Adipocyte (in vitro differentiated cells): ENCODE results near the gene EGF.
"Not testable (repeated sequence)": the region's sequence is repeated elsewhere in the genome, so short reads cannot be mapped to it uniquely, and the experiment has no call there.

Experiments
- DNase-seq: peaks from one replicate; pipeline ENCODE4 v3.0.0-alpha.2; 2015; ENCODE audit warnings: low read depth
- H3K27me3 ChIP-seq: replicated peaks from 2 replicates; pipeline ENCODE4 v1.7.0; 2013; ENCODE audit warnings: mild to moderate bottlenecking, low read length, moderate library complexity; ENCODE audit not compliant: control insufficient read depth, insufficient read depth
- H3K36me3 ChIP-seq: 2 replicates; pipeline ENCODE4 v1.7.0; 2013; ENCODE audit warnings: low read length, mild to moderate bottlenecking, moderate library complexity; ENCODE audit not compliant: control insufficient read depth, insufficient read depth, severe bottlenecking
- H3K4me1 ChIP-seq: 2 replicates; pipeline ENCODE4 v1.7.0; 2013; ENCODE audit warnings: mild to moderate bottlenecking, low read length, moderate library complexity; ENCODE audit not compliant: control insufficient read depth, insufficient read depth
- H3K4me3 ChIP-seq: 2 replicates; pipeline ENCODE4 v1.7.0; 2013; ENCODE audit warnings: mild to moderate bottlenecking, low read length, moderate library complexity
- H3K9ac ChIP-seq: 2 replicates; pipeline ENCODE4 v1.7.0; 2013; ENCODE audit warnings: mild to moderate bottlenecking, low read length, moderate library complexity
- H3K9me3 ChIP-seq: 2 replicates; pipeline ENCODE4 v1.7.0; 2013; ENCODE audit warnings: mild to moderate bottlenecking, low read length, moderate library complexity; ENCODE audit not compliant: control insufficient read depth

The EGF gene

DNA sequence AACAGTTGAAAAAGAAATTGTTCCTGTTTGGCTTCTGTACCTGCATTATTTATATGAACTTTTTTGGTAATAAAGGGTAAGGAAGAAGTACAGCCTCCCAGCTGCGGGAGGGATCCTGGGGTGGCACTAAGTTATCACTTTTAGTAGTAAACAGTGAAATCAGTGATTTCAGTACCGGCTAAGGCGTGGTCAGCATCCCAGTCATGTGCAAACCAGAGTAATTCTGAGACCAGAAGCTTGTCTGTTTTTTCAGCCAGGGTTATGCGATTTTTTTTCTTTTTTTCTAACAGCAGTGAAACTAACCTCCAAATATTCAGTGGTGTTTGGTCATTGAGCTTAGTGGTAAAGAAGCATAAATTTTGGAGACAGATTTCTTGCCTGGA lies 3.3 kb downstream of the EGF start:
- H3K36me3 ChIP-seq: no peaks in the 10 kb centered on the region
- no peaks in the 10 kb centered on the region for H3K9me3 ChIP-seq
- no peaks in the 10 kb centered on the region for H3K4me1 ChIP-seq
- H3K27me3 ChIP-seq: no peaks in the 10 kb centered on the region
- no peak overlapping the region for H3K9ac ChIP-seq
- no peak overlapping the region for H3K4me3 ChIP-seq
- no peak for DNase-seq

DNA sequence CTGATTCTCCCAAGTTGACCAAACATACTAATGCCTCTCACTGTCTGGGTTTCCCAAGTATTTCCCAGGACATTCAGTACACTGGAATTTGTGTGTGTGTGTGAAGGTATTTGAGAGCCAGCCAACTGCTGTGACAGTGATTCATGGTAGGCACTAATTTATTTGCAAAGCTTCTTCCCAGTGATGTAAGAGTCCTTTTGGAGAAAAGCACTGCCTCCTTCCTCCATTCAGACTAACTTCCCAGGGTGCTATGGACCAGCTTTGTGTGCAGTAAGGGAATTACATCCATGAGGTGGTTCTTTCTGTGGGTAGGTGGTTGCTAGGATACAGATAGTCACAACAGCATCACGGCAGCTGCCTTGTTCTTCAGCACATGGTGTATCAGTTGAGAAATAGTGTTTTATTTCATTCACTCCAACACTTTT lies 8.7 kb downstream of the EGF start:
- H3K27me3 ChIP-seq: no peaks in the 10 kb centered on the region
- H3K9ac ChIP-seq: no peak overlapping the region
- no peaks in the 10 kb centered on the region for H3K9me3 ChIP-seq
- no peaks in the 10 kb centered on the region for H3K36me3 ChIP-seq
- peak; percentile 46 for DNase-seq
- no peak overlapping the region for H3K4me3 ChIP-seq
- H3K4me1 ChIP-seq: no peaks in the 10 kb centered on the region

DNA sequence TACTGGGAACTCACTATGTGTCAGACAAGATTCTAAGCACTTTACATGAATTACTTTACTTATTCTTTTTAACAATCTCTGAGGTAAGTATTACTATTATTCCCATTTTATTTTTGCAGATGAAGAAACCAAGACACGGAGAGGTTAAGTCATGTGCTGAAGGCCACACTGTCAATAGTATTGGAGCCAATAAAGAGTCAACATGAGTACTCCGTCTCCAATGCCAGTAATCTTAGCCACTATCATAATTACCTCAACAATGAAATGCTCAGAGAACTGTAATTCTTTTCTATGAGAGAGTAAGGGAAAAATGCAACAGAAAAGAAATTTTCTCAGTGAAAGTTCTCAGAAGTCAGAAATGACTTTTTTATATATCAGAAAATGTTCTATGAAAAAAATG lies 12.7 kb downstream of the EGF start:
- H3K4me3 ChIP-seq: no peak overlapping the region
- no peak for DNase-seq
- H3K9ac ChIP-seq: no peak overlapping the region
- H3K9me3 ChIP-seq: no peaks in the 10 kb centered on the region
- no peaks in the 10 kb centered on the region for H3K27me3 ChIP-seq
- no peaks in the 10 kb centered on the region for H3K36me3 ChIP-seq
- no peaks in the 10 kb centered on the region for H3K4me1 ChIP-seq

DNA sequence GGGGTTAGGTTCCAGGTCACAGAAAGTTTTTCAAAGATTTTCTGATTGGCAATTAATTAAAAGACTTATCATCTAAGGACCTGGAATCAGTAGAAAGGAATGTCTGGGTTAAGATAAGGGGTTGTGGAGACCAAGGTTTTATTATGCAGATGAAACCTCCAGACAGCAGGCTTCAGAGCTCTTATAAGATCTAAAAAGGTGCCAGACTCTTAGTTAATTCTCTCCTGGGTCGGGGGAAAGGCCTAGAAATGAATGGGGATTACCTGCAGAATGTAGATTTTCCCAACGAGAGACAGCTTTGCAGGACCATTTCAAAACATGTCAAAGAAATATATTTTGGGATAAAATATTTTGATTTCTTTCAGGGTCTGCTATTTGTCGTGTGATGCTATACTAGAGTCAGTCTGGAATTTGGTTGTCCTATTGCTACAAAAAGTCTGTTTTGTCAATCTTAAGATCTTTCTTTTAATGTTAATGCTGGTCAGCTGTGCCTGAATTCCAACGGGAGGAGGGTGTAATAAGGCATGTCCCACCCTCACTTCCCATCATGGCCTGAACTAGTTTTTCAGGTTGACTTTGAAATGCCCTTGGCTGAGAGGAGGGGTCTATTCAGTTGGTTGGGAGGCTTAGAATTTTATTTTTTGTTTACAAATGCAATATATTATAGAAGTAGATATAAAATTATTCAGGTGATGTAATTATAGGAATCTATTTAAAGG lies 15.8 kb downstream of the EGF start:
- DNase-seq: no peak
- Histone ChIP-seq H3K27me3 (no peaks in the 10 kb centered on the region), H3K36me3 (no peaks in the 10 kb centered on the region), H3K9ac (no peak overlapping the region), H3K4me3 (no peak overlapping the region), H3K9me3 (no peaks in the 10 kb centered on the region), H3K4me1 (no peaks in the 10 kb centered on the region)

DNA sequence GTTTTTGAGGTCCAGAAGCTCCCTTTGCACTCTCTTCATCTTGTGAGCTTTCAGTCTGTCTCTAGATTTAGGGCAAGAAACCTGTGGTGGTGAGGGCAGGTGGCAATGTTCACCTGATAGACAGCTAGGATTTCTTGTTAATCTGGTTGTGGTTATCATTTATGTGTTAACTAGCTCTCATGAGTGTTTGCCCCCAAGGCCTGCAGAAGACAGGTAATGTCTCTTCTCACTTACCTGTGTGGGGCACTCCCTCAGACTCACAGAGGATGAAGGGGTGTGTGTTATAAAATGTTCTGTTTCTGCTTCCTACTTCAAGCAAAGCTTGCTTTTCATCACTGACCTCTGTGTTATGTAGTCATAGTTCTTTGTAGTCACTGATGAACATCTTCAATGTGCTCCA lies 17.8 kb downstream of the EGF start:
- Histone ChIP-seq H3K27me3 (no peaks in the 10 kb centered on the region), H3K9me3 (no peaks in the 10 kb centered on the region), H3K4me1 (no peaks in the 10 kb centered on the region), H3K4me3 (no peak overlapping the region), H3K9ac (no peak overlapping the region), H3K36me3 (no peaks in the 10 kb centered on the region)
- DNase-seq: no peak

DNA sequence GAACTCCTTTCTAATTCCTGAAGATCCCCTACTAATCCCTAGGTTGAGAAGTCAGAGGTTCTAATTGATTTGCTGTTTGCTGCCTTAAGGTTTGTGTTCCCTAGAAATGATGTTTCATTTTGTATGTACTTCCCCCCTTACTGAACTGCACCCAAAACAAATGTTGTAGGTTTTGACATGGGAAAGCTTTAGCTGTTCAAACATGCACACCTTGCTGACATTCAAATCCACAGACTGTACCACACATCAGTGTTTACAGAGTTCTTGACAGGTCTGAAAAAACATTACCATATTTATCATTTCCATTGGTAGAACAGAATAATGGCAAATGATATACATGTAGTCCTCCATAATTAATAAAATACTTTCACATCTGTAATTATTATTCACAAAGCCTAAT lies 18.2 kb downstream of the EGF start:
- H3K9me3 ChIP-seq: no peaks in the 10 kb centered on the region
- no peak overlapping the region for H3K4me3 ChIP-seq
- H3K27me3 ChIP-seq: no peaks in the 10 kb centered on the region
- no peaks in the 10 kb centered on the region for H3K36me3 ChIP-seq
- no peak overlapping the region for H3K9ac ChIP-seq
- no peak for DNase-seq
- no peaks in the 10 kb centered on the region for H3K4me1 ChIP-seq

DNA sequence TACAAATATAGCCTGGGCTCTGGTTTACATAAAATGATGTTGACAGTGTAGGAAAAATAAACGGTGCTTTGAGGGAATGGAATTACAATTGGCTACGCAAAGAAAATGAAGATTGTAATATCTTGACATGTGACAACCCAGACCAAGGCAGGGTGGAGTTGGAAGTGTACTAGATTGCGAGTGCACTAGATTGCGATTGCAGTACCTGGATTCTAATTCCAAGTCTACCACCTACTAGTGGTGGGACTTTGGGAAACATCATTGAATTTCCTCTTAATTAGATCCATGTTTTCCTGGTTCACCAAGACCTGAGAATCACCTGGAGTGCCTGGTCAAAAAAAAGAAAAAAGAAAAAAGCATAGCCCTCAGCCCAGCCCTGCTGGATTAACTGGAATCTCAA lies 18.6 kb downstream of the EGF start:
- no peaks in the 10 kb centered on the region for H3K4me1 ChIP-seq
- H3K9me3 ChIP-seq: no peaks in the 10 kb centered on the region
- H3K9ac ChIP-seq: no peak overlapping the region
- H3K36me3 ChIP-seq: no peaks in the 10 kb centered on the region
- no peak for DNase-seq
- H3K4me3 ChIP-seq: no peak overlapping the region
- H3K27me3 ChIP-seq: no peaks in the 10 kb centered on the region

DNA sequence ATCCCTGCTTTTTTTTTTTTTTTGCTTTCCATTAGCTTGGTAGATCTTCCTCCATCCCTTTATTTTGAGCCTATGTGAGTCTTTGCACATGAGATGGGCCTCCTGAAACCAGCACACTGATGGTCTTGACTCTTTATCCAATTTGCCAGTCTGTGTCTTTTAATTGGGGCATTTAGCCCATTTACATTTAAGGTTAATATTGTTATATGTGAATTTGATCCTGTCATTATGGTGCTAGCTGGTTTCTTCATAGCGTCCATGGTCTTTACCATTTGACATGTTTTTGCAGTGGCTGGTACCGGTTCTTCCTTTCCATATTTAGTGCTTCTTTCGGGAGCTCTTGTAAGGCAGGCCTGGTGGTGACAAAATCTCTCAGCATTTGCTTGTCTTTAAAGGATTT lies 24.7 kb downstream of the EGF start:
- not testable (repeated sequence) for H3K36me3 ChIP-seq, H3K4me1 ChIP-seq, H3K9me3 ChIP-seq, DNase-seq, H3K27me3 ChIP-seq, H3K4me3 ChIP-seq, H3K9ac ChIP-seq

DNA sequence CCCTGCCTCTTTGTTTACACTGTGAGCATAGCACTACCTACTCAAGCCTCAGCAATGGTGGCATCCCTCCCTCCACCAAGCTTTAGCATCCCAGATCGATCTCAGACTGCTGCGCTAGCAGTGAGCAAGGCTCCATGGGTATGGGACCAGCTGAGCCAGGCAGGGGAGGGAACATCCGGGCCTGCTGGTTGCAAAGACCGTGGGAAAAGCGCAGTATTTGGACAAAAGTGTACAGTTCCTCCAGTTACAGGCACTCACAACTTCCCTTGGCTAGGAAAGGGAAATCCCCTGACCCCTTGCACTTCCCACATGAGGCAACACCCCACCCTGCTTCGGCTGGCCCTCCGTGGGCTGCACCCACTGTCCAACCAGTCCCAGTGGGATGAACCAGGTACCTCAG lies 26.5 kb downstream of the EGF start:
- no peaks in the 10 kb centered on the region for H3K4me1 ChIP-seq
- DNase-seq: no peak
- H3K27me3 ChIP-seq: no peaks in the 10 kb centered on the region
- H3K4me3 ChIP-seq: no peak overlapping the region
- H3K9me3 ChIP-seq: no peaks in the 10 kb centered on the region
- H3K9ac ChIP-seq: no peak overlapping the region
- H3K36me3 ChIP-seq: no peaks in the 10 kb centered on the region

DNA sequence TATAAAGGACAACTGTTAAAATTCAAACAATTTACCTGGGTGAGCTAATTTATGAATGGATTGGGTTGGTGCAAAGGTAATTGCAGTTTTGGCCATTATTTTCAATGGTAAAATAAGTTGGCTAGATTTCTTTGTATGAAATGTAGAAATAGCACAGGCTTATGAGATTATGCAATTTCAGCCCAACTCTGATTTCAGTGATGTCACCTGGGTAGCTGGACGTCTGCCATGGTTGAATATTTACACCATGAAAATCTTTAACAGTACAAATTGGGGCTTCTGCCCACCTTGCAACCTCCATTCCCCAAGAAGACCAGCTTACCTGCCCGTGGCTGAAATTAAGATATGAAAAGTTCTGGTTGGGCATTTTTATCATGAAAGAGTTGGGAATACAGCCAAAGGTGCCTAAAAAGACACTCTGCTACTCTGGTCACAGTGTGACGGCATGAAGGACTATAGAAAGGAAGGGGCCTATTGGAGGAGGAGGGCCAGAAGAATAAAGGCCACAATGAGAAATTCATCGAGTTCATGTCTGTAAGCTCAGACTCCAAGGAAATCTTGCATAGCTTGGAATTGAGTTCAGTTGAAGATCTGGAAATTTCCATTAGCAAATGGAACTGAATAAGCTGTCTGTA lies 29.7 kb downstream of the EGF start:
- Histone ChIP-seq H3K9ac (no peak overlapping the region), H3K36me3 (no peaks in the 10 kb centered on the region), H3K4me3 (no peak overlapping the region), H3K4me1 (no peaks in the 10 kb centered on the region), H3K9me3 (no peaks in the 10 kb centered on the region), H3K27me3 (no peaks in the 10 kb centered on the region)
- DNase-seq: no peak

DNA sequence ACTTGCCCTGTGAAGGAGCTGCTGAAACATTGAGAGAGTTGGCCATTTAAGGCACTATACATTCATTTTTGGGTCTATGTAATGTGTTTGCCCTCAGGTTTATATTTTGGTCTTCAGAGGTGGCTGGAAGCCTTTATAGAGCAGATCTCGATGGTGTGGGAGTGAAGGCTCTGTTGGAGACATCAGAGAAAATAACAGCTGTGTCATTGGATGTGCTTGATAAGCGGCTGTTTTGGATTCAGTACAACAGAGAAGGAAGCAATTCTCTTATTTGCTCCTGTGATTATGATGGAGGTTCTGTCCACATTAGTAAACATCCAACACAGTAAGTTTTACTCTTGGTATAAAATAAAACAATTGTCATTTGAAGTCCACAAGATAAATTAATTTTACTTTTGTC lies 31.1 kb downstream of the EGF start:
- H3K4me1 ChIP-seq: no peaks in the 10 kb centered on the region
- no peak overlapping the region for H3K4me3 ChIP-seq
- no peak overlapping the region for H3K9ac ChIP-seq
- no peak for DNase-seq
- H3K9me3 ChIP-seq: no peaks in the 10 kb centered on the region
- H3K36me3 ChIP-seq: no peaks in the 10 kb centered on the region
- H3K27me3 ChIP-seq: no peaks in the 10 kb centered on the region

DNA sequence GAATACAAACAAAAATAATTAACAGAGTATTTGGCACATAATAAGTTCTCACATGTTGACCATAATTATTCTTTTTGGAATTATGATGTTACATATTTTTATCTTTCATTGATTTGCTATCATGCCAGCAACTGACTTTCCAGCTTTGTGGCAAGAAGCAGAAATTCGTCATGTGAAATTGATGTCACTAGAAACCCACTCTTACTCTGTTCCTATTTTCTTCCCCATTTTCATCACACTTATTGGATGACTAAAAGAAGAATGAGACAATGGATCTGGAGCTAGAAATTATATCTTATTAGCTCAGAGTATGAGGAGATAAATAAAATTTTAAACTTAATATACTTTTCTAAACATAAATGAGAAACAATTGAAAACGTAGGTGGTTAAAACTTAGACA lies 31.9 kb downstream of the EGF start:
- Histone ChIP-seq H3K4me1 (no peaks in the 10 kb centered on the region), H3K4me3 (no peak overlapping the region), H3K9ac (no peak overlapping the region), H3K36me3 (no peaks in the 10 kb centered on the region), H3K27me3 (no peaks in the 10 kb centered on the region), H3K9me3 (no peaks in the 10 kb centered on the region)
- no peak for DNase-seq
